K562 (cell line): ENCODE data around the gene GGA3. TPM values are rescaled to one million over a fixed set of nuclear protein-coding genes. Genes with fewer than 3 reads are reported as not detected.
A peak's percentile ranks its signal among the peaks of the same experiment; 100 is the strongest.

Experiments
- ATAC-seq: fragments of 200-7000 bp; cut with Tn5 transposase; 3 replicates; pipeline ENCODE4 v1.9.1; 2020; ENCODE audit warnings: moderate library complexity
- BruUV-seq: library from RNA; stranded (reverse); fragments of 400-500 nt; replicated peaks from 2 replicates; lab custom pipeline; 2021; lab: Mats Ljungman, UMichigan
- CTCF ChIA-PET: fragments of 300-600 bp; formaldehyde crosslinking; extraction: SDS; loops from one replicate; lab custom pipeline; 2021; ENCODE audit warnings: low intra/inter-chr PET ratio; lab: Yijun Ruan, JAX
- POLR2A ChIA-PET: fragments of 300-600, 350-650 bp; sonication (Branson Sonifier 250); formaldehyde crosslinking; extraction: SDS; loops from one replicate; lab custom pipeline; 2021; ENCODE audit warnings: antibody characterized with exemption, inconsistent platforms; lab: Yijun Ruan, JAX
- DNase-seq, 4 experiments: peaks; one replicate each; pipeline versions ENCODE4 v3.0.0 to v3.0.0-alpha.2; 2011 to 2018; ENCODE audit warnings: low spot score in 3 of 4, mixed read lengths in 3 of 4; ENCODE audit errors: extremely low read depth in 1 of 4
- FAIRE-seq: peaks from 2 replicates; lab custom pipeline; 2011; peaks lifted over from hg19 to GRCh38; lab: Jason Lieb, UNC
- H2AFZ ChIP-seq: 2 replicates; pipeline ENCODE4 v1.6.0; 2011; ENCODE audit warnings: low read depth, low read length, control low read depth, inconsistent platforms
- H3K27ac ChIP-seq: fragments of 200-600 bp; 3 replicates; pipeline ENCODE4 v1.8.0; 2011; ENCODE audit warnings: low read depth, mild to moderate bottlenecking, control low read depth, inconsistent platforms, low read length, moderate library complexity, mixed read lengths; ENCODE audit errors: extremely low read depth
- H3K27me3 ChIP-seq, 2 experiments: fragments of 300-600 bp in 1 of 2; 2 replicates in 1 of 2; 3 replicates in 1 of 2; pipeline versions ENCODE4 v1.6.0 to v1.8.0; 2011; ENCODE audit warnings: inconsistent platforms in 2 of 2, low read length in 2 of 2, mild to moderate bottlenecking in 1 of 2, mixed read lengths in 1 of 2, moderate library complexity in 1 of 2; ENCODE audit not compliant: control insufficient read depth in 2 of 2, insufficient read depth in 2 of 2
- H3K36me3 ChIP-seq: fragments of 300-600 bp; 3 replicates; pipeline ENCODE4 v1.8.0; 2011; ENCODE audit warnings: mild to moderate bottlenecking, low read length, inconsistent platforms; ENCODE audit not compliant: control insufficient read depth, insufficient read depth
- H3K4me1 ChIP-seq, 2 experiments: fragments of 200-600 bp in 1 of 2; replicated peaks in 1 of 2; 2 replicates in 1 of 2; 3 replicates in 1 of 2; pipeline versions ENCODE4 v1.5.1 to v1.8.0; 2011; ENCODE audit warnings: inconsistent platforms in 2 of 2, low read length in 2 of 2, mild to moderate bottlenecking in 1 of 2, mixed read lengths in 1 of 2, moderate library complexity in 1 of 2; ENCODE audit not compliant: control insufficient read depth in 2 of 2, insufficient read depth in 2 of 2
- H3K4me2 ChIP-seq: 2 replicates; pipeline ENCODE4 v1.6.1; 2011; ENCODE audit warnings: low read length, control low read depth, inconsistent platforms, mixed read lengths; ENCODE audit not compliant: insufficient read depth
- H3K4me3 ChIP-seq: fragments of 200-600 bp; sonication (generic), shearing (Covaris generic); 2 replicates; pipeline ENCODE4 v1.5.1; 2016; ENCODE audit warnings: control low read depth, inconsistent platforms
- H3K79me2 ChIP-seq: fragments of 200-600 bp; 3 replicates; pipeline ENCODE4 v1.8.0; 2011; ENCODE audit warnings: low read length, inconsistent platforms; ENCODE audit not compliant: control insufficient read depth, insufficient read depth
- H3K9ac ChIP-seq, 2 experiments: 2 replicates each; pipeline versions ENCODE4 v1.6.0 to v1.6.1; 2011; ENCODE audit warnings: low read depth in 2 of 2, low read length in 2 of 2, control low read depth in 1 of 2, inconsistent platforms in 1 of 2, mild to moderate bottlenecking in 1 of 2, mixed read lengths in 1 of 2; ENCODE audit not compliant: insufficient read depth in 1 of 2
- H3K9me1 ChIP-seq: one replicate; pipeline ENCODE4 v1.6.0; 2011; ENCODE audit warnings: inconsistent platforms, mild to moderate bottlenecking, low read length, moderate library complexity; ENCODE audit not compliant: control insufficient read depth, insufficient read depth
- H3K9me3 ChIP-seq: replicated peaks from 2 replicates; pipeline ENCODE4 v1.5.1; 2011; ENCODE audit warnings: low read depth, low read length, inconsistent platforms; ENCODE audit not compliant: control insufficient read depth, insufficient read depth
- H4K20me1 ChIP-seq: replicated peaks from 2 replicates; pipeline ENCODE4 v1.6.1; 2011; ENCODE audit warnings: low read length, inconsistent platforms, mixed read lengths; ENCODE audit not compliant: control insufficient read depth, insufficient read depth
- KLF6 ChIP-seq: fragments of 250-450 bp; sonication (Bioruptor Pico); IDR thresholded peaks from 2 replicates; pipeline ENCODE4 v1.4.0; 2020; ENCODE audit warnings: mild to moderate bottlenecking, moderate library complexity, borderline replicate concordance
- MEF2D ChIP-seq: conservative IDR thresholded peaks from 2 replicates; pipeline ENCODE4 v1.6.1; 2016; ENCODE audit warnings: low read depth, missing genetic modification characterization, missing compliant biosample characterization
- POLR2G ChIP-seq: fragments of 200-400 bp; formaldehyde crosslinking; IDR thresholded peaks from 2 replicates; pipeline ENCODE4 v1.6.1; 2017; ENCODE audit warnings: low read depth, mild to moderate bottlenecking, antibody characterized with exemption, low read length, moderate library complexity
- RBFOX2 ChIP-seq: fragments of 200-400 bp; formaldehyde crosslinking; IDR thresholded peaks from 2 replicates; pipeline ENCODE4 v1.6.1; 2017; ENCODE audit warnings: low read depth, mild to moderate bottlenecking, low read length, moderate library complexity
- SPI1 ChIP-seq: IDR thresholded peaks from 2 replicates; pipeline ENCODE4 v1.6.1; 2011; ENCODE audit warnings: low read depth, low read length, control low read depth, borderline replicate concordance
- ZNF707 ChIP-seq: fragments of 250-450 bp; sonication (Bioruptor Pico); conservative IDR thresholded peaks from 2 replicates; pipeline ENCODE4 v1.8.0; 2022; ENCODE audit warnings: inconsistent platforms, mild to moderate bottlenecking, moderate library complexity
- WGBS: fragments of 100-300 bp; shearing (Covaris generic); methylation state at CpG from one replicate; pipeline ENCODE4 v1.1.6; 2016; ENCODE audit warnings: low coverage, mixed read lengths; ENCODE audit not compliant: insufficient coverage; ENCODE audit errors: missing lambda C conversion rate; 5-methylcytosine and 5-hydroxymethylcytosine counted together
- in situ Hi-C: fragments of 300-500 bp; cut with MboI; formaldehyde crosslinking; loops from 4 replicates; pipeline ENCODE4 v1.15.0; 2018; ENCODE audit warnings: inconsistent platforms, mixed read lengths
- intact Hi-C: fragments of 100-400 bp; cut with micrococcal nuclease; formaldehyde crosslinking; loops from 2 replicates; pipeline ENCODE4 v1.14.2; 2022
- polyA plus RNA-seq, 8 experiments: library from polyadenylated mRNA; depleted of rRNA in 4 of 8; stranded (reverse) in 5 of 8; unstranded in 3 of 8; fragments of >200 nt; fragmentation: Nextera tagmentation in 2 of 8; fragmentation: Illumina TruSeq in 1 of 8; extraction: Ambion mirVana in 2 of 8; extraction: Trizol in 1 of 8; gene quantifications; 2 replicates each; pipeline versions ENCODE4 v1.2.1 to v1.2.3, GENCODE V29; 2011 to 2014; ENCODE audit warnings: inconsistent platforms in 1 of 8, missing spikeins in 1 of 8
- total RNA-seq, 7 experiments: library from RNA; depleted of rRNA in 6 of 7; stranded (reverse); fragments of >200 nt in 6 of 7; fragmentation: Illumina TruSeq in 2 of 7; extraction: Trizol in 2 of 7; gene quantifications; 2 replicates each; pipeline versions ENCODE4 v1.2.1 to v1.2.3, GENCODE V29; 2011 to 2021; ENCODE audit warnings: low replicate concordance in 1 of 7
- TF ChIP-seq, protein P1 (sequence below): fragments of 250-450 bp; sonication (Bioruptor Pico); IDR thresholded peaks from 2 replicates; pipeline ENCODE4 v1.4.0; 2020; ENCODE audit warnings: mild to moderate bottlenecking
- TF ChIP-seq, protein P2 (sequence below): fragments of 450-650 bp; IDR thresholded peaks from 2 replicates; pipeline ENCODE4 v1.6.1; 2016; ENCODE audit warnings: mild to moderate bottlenecking, moderate library complexity

The GGA3 gene
- total and polyA plus RNA-seq, 9 of the 15 experiments (the other 6 are each of a cell fraction or from before 2014, with no cell fraction given) = 5.7 to 64.9 (median 25.4) TPM

DNA sequence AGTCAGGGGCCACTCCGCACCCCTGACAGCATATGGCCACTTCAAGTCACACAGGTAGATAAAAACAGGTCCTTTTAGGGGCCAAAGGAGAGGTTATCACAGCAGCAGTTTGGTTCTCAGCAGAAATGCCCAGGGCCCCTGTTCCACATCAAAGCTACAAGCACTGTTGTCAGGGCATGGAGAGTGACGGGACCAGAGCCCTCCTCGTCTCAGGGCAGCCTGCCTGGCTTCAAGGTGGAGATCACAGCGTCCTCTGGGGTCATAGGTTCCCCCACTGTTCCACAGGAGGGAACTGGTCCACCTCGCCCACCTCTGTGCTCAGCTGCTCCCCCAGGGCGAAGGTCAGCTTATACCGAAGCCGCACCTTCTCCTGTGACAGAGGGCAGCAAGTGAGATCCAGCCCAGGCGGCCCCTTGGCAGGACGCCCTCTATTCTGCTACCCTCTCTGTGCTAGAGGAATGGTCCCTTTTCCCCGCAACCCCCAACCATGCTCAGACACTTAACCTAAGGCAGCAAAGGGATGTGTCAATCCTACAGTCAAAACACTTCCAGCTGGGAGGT, 23.3 kb downstream of the GGA3 start:
- Histone ChIP-seq H3K9ac (peak overlapping the region in 1 of 2 experiments; percentile 70; a peak in 2 of 4 replicates), H3K4me1 (peaks cover 14 to 33% of the 10 kb centered on the region in 2 experiments), H3K4me3 (no peak overlapping the region), H3K36me3 (peaks cover 89% of the 10 kb centered on the region), H3K27ac (no peak overlapping the region), H3K79me2 (no peaks in the 10 kb centered on the region), H3K9me1 (no peaks in the 10 kb centered on the region), H4K20me1 (peaks cover 19% of the 10 kb centered on the region; the same call in 1 of the 2 replicates), H3K4me2 (no peak overlapping the region), H3K27me3 (no peaks in the 10 kb centered on the region), H3K9me3 (no peaks in the 10 kb centered on the region), H2AFZ (no peak overlapping the region)
- BruUV-seq = TSS peak; percentile 27
- no peak for FAIRE-seq
- ChIA-PET CTCF (interaction anchor here (0.9 to 2.8 kb wide), 2 partner anchors 174 to 276 kb away, joined by 3 to 10 read pairs; no protein-coding TSS in a partner anchor), POLR2A (interaction anchor here (1.3 kb wide), 1 partner anchor 15 kb away, joined by 3 read pairs; no protein-coding TSS in a partner anchor)
- no peak for ATAC-seq
- in situ Hi-C loops = no loop called here
- intact Hi-C loops = loop anchor here (5.0 kb wide), 1 partner anchor 126 kb away; no protein-coding TSS in a partner anchor
- 91% methylated on average over 11 of the region's 11 CpGs for WGBS
- no peak for DNase-seq
- TF ChIP-seq, protein P1, sequence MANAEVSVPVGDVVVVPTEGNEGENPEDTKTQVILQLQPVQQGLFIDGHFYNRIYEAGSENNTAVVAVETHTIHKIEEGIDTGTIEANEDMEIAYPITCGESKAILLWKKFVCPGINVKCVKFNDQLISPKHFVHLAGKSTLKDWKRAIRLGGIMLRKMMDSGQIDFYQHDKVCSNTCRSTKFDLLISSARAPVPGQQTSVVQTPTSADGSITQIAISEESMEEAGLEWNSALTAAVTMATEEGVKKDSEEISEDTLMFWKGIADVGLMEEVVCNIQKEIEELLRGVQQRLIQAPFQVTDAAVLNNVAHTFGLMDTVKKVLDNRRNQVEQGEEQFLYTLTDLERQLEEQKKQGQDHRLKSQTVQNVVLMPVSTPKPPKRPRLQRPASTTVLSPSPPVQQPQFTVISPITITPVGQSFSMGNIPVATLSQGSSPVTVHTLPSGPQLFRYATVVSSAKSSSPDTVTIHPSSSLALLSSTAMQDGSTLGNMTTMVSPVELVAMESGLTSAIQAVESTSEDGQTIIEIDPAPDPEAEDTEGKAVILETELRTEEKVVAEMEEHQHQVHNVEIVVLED = no peak
- TF ChIP-seq POLR2G (peak; percentile 33; the same call in 1 of the 2 replicates), KLF6 (CRISPR knock-in tag) (no peak), SPI1 (no peak), RBFOX2 (0 out of 2 replicates have a peak, but pooled peaks have one; percentile 19), ZNF707 (CRISPR knock-in tag) (no peak), MEF2D (tag) (no peak)
- TF ChIP-seq, protein P2, sequence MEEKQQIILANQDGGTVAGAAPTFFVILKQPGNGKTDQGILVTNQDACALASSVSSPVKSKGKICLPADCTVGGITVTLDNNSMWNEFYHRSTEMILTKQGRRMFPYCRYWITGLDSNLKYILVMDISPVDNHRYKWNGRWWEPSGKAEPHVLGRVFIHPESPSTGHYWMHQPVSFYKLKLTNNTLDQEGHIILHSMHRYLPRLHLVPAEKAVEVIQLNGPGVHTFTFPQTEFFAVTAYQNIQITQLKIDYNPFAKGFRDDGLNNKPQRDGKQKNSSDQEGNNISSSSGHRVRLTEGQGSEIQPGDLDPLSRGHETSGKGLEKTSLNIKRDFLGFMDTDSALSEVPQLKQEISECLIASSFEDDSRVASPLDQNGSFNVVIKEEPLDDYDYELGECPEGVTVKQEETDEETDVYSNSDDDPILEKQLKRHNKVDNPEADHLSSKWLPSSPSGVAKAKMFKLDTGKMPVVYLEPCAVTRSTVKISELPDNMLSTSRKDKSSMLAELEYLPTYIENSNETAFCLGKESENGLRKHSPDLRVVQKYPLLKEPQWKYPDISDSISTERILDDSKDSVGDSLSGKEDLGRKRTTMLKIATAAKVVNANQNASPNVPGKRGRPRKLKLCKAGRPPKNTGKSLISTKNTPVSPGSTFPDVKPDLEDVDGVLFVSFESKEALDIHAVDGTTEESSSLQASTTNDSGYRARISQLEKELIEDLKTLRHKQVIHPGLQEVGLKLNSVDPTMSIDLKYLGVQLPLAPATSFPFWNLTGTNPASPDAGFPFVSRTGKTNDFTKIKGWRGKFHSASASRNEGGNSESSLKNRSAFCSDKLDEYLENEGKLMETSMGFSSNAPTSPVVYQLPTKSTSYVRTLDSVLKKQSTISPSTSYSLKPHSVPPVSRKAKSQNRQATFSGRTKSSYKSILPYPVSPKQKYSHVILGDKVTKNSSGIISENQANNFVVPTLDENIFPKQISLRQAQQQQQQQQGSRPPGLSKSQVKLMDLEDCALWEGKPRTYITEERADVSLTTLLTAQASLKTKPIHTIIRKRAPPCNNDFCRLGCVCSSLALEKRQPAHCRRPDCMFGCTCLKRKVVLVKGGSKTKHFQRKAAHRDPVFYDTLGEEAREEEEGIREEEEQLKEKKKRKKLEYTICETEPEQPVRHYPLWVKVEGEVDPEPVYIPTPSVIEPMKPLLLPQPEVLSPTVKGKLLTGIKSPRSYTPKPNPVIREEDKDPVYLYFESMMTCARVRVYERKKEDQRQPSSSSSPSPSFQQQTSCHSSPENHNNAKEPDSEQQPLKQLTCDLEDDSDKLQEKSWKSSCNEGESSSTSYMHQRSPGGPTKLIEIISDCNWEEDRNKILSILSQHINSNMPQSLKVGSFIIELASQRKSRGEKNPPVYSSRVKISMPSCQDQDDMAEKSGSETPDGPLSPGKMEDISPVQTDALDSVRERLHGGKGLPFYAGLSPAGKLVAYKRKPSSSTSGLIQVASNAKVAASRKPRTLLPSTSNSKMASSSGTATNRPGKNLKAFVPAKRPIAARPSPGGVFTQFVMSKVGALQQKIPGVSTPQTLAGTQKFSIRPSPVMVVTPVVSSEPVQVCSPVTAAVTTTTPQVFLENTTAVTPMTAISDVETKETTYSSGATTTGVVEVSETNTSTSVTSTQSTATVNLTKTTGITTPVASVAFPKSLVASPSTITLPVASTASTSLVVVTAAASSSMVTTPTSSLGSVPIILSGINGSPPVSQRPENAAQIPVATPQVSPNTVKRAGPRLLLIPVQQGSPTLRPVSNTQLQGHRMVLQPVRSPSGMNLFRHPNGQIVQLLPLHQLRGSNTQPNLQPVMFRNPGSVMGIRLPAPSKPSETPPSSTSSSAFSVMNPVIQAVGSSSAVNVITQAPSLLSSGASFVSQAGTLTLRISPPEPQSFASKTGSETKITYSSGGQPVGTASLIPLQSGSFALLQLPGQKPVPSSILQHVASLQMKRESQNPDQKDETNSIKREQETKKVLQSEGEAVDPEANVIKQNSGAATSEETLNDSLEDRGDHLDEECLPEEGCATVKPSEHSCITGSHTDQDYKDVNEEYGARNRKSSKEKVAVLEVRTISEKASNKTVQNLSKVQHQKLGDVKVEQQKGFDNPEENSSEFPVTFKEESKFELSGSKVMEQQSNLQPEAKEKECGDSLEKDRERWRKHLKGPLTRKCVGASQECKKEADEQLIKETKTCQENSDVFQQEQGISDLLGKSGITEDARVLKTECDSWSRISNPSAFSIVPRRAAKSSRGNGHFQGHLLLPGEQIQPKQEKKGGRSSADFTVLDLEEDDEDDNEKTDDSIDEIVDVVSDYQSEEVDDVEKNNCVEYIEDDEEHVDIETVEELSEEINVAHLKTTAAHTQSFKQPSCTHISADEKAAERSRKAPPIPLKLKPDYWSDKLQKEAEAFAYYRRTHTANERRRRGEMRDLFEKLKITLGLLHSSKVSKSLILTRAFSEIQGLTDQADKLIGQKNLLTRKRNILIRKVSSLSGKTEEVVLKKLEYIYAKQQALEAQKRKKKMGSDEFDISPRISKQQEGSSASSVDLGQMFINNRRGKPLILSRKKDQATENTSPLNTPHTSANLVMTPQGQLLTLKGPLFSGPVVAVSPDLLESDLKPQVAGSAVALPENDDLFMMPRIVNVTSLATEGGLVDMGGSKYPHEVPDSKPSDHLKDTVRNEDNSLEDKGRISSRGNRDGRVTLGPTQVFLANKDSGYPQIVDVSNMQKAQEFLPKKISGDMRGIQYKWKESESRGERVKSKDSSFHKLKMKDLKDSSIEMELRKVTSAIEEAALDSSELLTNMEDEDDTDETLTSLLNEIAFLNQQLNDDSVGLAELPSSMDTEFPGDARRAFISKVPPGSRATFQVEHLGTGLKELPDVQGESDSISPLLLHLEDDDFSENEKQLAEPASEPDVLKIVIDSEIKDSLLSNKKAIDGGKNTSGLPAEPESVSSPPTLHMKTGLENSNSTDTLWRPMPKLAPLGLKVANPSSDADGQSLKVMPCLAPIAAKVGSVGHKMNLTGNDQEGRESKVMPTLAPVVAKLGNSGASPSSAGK = no peak
